H9 (cell line): Measurements from ENCODE around the gene ALKBH5. TPM values are rescaled to one million over a fixed set of nuclear protein-coding genes. Genes with fewer than 3 reads are reported as not detected.

Experiments used
- DNase-seq: peaks from one replicate; pipeline ENCODE4 v3.0.0-alpha.2; 2017
- H2AFZ ChIP-seq: one replicate; pipeline ENCODE4 v1.6.1; 2013; ENCODE audit warnings: mild to moderate bottlenecking, low read length, control low read depth, moderate library complexity
- H2AK5ac ChIP-seq: 2 replicates; pipeline ENCODE4 v1.6.1; 2013; ENCODE audit warnings: low read length, control low read depth, mixed read lengths; ENCODE audit not compliant: insufficient read length
- H2BK120ac ChIP-seq: one replicate; pipeline ENCODE4 v1.6.1; 2013; ENCODE audit warnings: low read depth, mild to moderate bottlenecking, low read length, control low read depth, inconsistent platforms; ENCODE audit not compliant: poor library complexity, severe bottlenecking
- H2BK12ac ChIP-seq: 2 replicates; pipeline ENCODE4 v1.6.1; 2013; ENCODE audit warnings: low read length, control low read depth, mixed read lengths, low read depth; ENCODE audit not compliant: insufficient read length
- H2BK15ac ChIP-seq: 2 replicates; pipeline ENCODE4 v1.6.1; 2013; ENCODE audit warnings: low read depth, low read length, control low read depth
- H2BK20ac ChIP-seq: one replicate; pipeline ENCODE4 v1.6.1; 2013; ENCODE audit warnings: low read depth, mild to moderate bottlenecking, low read length, control low read depth, inconsistent platforms; ENCODE audit not compliant: poor library complexity, severe bottlenecking
- H2BK5ac ChIP-seq: 2 replicates; pipeline ENCODE4 v1.6.1; 2013; ENCODE audit warnings: low read length, control low read depth, mixed read lengths; ENCODE audit not compliant: insufficient read length
- H3K14ac ChIP-seq: 2 replicates; pipeline ENCODE4 v1.6.1; 2013; ENCODE audit warnings: low read length, control low read depth; ENCODE audit not compliant: insufficient read depth
- H3K18ac ChIP-seq: 2 replicates; pipeline ENCODE4 v1.6.1; 2013; ENCODE audit warnings: low read depth, mild to moderate bottlenecking, mixed read lengths, low read length, control low read depth; ENCODE audit not compliant: insufficient read length
- H3K23ac ChIP-seq: 2 replicates; pipeline ENCODE4 v1.6.1; 2013; ENCODE audit warnings: low read length, control low read depth, mixed read lengths, low read depth; ENCODE audit not compliant: insufficient read length
- H3K23me2 ChIP-seq: 2 replicates; pipeline ENCODE4 v1.6.1; 2013; ENCODE audit warnings: low read depth, mild to moderate bottlenecking, mixed read lengths, low read length, control low read depth; ENCODE audit not compliant: insufficient read length, poor library complexity, severe bottlenecking
- H3K27ac ChIP-seq: 2 replicates; pipeline ENCODE4 v1.5.1; 2013; ENCODE audit warnings: low read length, control low read depth, mixed read lengths, low read depth; ENCODE audit not compliant: insufficient read length
- H3K27me3 ChIP-seq: 2 replicates; pipeline ENCODE4 v1.6.1; 2013; ENCODE audit warnings: low read length, control low read depth, inconsistent platforms; ENCODE audit not compliant: insufficient read depth
- H3K4ac ChIP-seq: 2 replicates; pipeline ENCODE4 v1.6.1; 2013; ENCODE audit warnings: low read depth, mild to moderate bottlenecking, control low read depth, inconsistent platforms, low read length, moderate library complexity
- H3K4me1 ChIP-seq: 2 replicates; pipeline ENCODE4 v1.6.1; 2013; ENCODE audit warnings: low read length, control low read depth, inconsistent platforms; ENCODE audit not compliant: insufficient read depth
- H3K4me2 ChIP-seq: 2 replicates; pipeline ENCODE4 v1.6.1; 2013; ENCODE audit warnings: low read length, control low read depth, mixed read lengths; ENCODE audit not compliant: insufficient read length, insufficient read depth
- H3K56ac ChIP-seq: 2 replicates; pipeline ENCODE4 v1.6.1; 2013; ENCODE audit warnings: low read depth, mild to moderate bottlenecking, mixed read lengths, low read length, control low read depth; ENCODE audit not compliant: insufficient read length
- H3K79me1 ChIP-seq: 2 replicates; pipeline ENCODE4 v1.6.1; 2013; ENCODE audit warnings: low read depth, mild to moderate bottlenecking, moderate library complexity, low read length, control low read depth, inconsistent platforms; ENCODE audit not compliant: insufficient read depth, poor library complexity, severe bottlenecking
- H3K79me2 ChIP-seq: 2 replicates; pipeline ENCODE4 v1.6.1; 2013; ENCODE audit warnings: low read length, control low read depth, inconsistent platforms; ENCODE audit not compliant: insufficient read depth
- H3K9ac ChIP-seq: 2 replicates; pipeline ENCODE4 v1.6.1; 2013; ENCODE audit warnings: low read length, control low read depth, mixed read lengths; ENCODE audit not compliant: insufficient read length; ENCODE audit errors: extremely low read depth
- H3K9me3 ChIP-seq: one replicate; pipeline ENCODE4 v1.6.1; 2013; ENCODE audit warnings: low read depth, low read length, inconsistent platforms; ENCODE audit not compliant: control insufficient read depth
- H3T11ph ChIP-seq: one replicate; pipeline ENCODE4 v1.6.1; 2013; ENCODE audit warnings: mild to moderate bottlenecking, low read length, control low read depth, inconsistent platforms
- H4K20me1 ChIP-seq: one replicate; pipeline ENCODE4 v1.6.1; 2013; ENCODE audit not compliant: control insufficient read depth, insufficient read length, insufficient read depth
- H4K5ac ChIP-seq: 2 replicates; pipeline ENCODE4 v1.6.1; 2013; ENCODE audit warnings: low read depth, mild to moderate bottlenecking, mixed read lengths, low read length, control low read depth; ENCODE audit not compliant: insufficient read length
- H4K8ac ChIP-seq: replicated peaks from 2 replicates; pipeline ENCODE4 v1.6.1; 2013; ENCODE audit warnings: low read length, control low read depth, mixed read lengths, low read depth; ENCODE audit not compliant: insufficient read length
- H4K91ac ChIP-seq: 2 replicates; pipeline ENCODE4 v1.6.1; 2013; ENCODE audit warnings: low read depth, mild to moderate bottlenecking, moderate library complexity, mixed read lengths, low read length, control low read depth; ENCODE audit not compliant: insufficient read length
- H3K27ac Mint-ChIP-seq, 3 experiments: 2 replicates in 2 of 3; 3 replicates in 1 of 3; pipeline ENCODE4 v1.8.0; 2020 to 2021; ENCODE audit warnings: mixed read lengths in 3 of 3, mild to moderate bottlenecking in 1 of 3, moderate library complexity in 1 of 3
- H3K27me3 Mint-ChIP-seq: 2 replicates; pipeline ENCODE4 v1.8.0; 2021; ENCODE audit warnings: low read depth, mild to moderate bottlenecking, moderate library complexity, mixed read lengths
- H3K36me3 Mint-ChIP-seq, 3 experiments: 2 replicates in 2 of 3; 3 replicates in 1 of 3; pipeline ENCODE4 v1.8.0; 2020 to 2021; ENCODE audit warnings: low read depth in 3 of 3, mixed read lengths in 3 of 3; ENCODE audit not compliant: insufficient read depth in 1 of 3
- H3K4me1 Mint-ChIP-seq, 2 experiments: 2 replicates each; pipeline ENCODE4 v1.8.0; 2020; ENCODE audit warnings: mixed read lengths in 2 of 2
- H3K4me3 Mint-ChIP-seq, 2 experiments: 2 replicates in 1 of 2; 3 replicates in 1 of 2; pipeline ENCODE4 v1.8.0; 2020 to 2021; ENCODE audit warnings: mild to moderate bottlenecking in 2 of 2, mixed read lengths in 2 of 2, moderate library complexity in 1 of 2
- H3K9me3 Mint-ChIP-seq, 2 experiments: 2 replicates in 1 of 2; 3 replicates in 1 of 2; pipeline ENCODE4 v1.8.0; 2020; ENCODE audit warnings: mild to moderate bottlenecking in 2 of 2, mixed read lengths in 2 of 2, moderate library complexity in 1 of 2
- CTCF ChIP-seq: fragments of 200-600 bp; sonication (generic); conservative IDR thresholded peaks from 3 replicates; pipeline ENCODE4 v1.8.0; 2021; ENCODE audit warnings: antibody characterized with exemption, mild to moderate bottlenecking
- WGBS: extraction: QIAGEN DNeasy Blood & Tissue Kit; methylation state at CpG from one replicate; pipeline ENCODE4 v1.1.7; 2013; ENCODE audit warnings: missing lambda C conversion rate, low lambda C conversion rate, mixed read lengths; ENCODE audit not compliant: insufficient read length; ENCODE audit errors: extremely low coverage; 5-methylcytosine and 5-hydroxymethylcytosine counted together
- total RNA-seq: library from RNA; stranded (reverse); gene quantifications from 2 replicates; pipeline ENCODE4 v1.2.1, GENCODE V29; 2021

ALKBH5 gene
- total RNA-seq, 1 experiment from 2014 or later = 89.8 TPM

DNA sequence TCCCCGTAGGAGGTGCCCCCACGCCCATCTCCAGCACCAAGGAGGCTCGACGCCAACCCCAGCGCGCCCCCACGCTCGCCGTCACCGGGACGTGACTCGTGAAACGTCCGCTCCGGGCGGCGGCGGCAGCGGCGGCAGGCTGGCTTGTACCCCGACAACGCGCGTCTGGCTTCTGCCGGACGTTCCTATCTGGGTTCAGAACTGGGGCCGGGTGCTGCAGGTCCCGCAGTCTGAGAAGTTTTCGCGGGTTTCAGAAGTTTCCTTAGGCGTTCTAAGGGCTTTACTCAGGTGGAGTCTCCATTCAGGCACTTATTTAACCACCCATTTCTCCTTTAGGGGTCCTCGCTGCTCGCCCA lies 672 bp upstream of the ALKBH5 start:
- peak overlapping the region; percentile 37 for H3K4me2 ChIP-seq
- H4K91ac ChIP-seq = no peak overlapping the region
- H3K4me1 ChIP-seq = peaks cover 9% of the 10 kb centered on the region; the same call in 1 of the 2 replicates
- H3K14ac ChIP-seq = peak overlapping the region; percentile 91
- Mint-ChIP-seq H3K4me3 (peak overlapping the region; percentile 92 to 95), H3K9me3 (no peaks in the 10 kb centered on the region; a peak in 1 of 5 replicates), H3K27me3 (no peaks in the 10 kb centered on the region), H3K36me3 (peaks cover 8 to 27% (median 14%) of the 10 kb centered on the region in 3 experiments; a peak in 6 of 7 replicates), H3K27ac (peak overlapping the region; percentile 99 to 100 (median 99)), H3K4me1 (peaks cover 45 to 49% of the 10 kb centered on the region in 2 experiments)
- H2BK12ac ChIP-seq = no peak overlapping the region
- peaks cover 33% of the 10 kb centered on the region; the same call in 1 of the 2 replicates for H3K79me2 ChIP-seq
- H2AFZ ChIP-seq = no peak overlapping the region
- H3K27ac ChIP-seq = peak overlapping the region; percentile 62
- no peak overlapping the region for H3K56ac ChIP-seq
- no peaks in the 10 kb centered on the region for H4K20me1 ChIP-seq
- H3K4ac ChIP-seq = no peak overlapping the region; the same call in 1 of the 2 replicates
- H3K23me2 ChIP-seq = peaks cover 21% of the 10 kb centered on the region
- TF ChIP-seq CTCF = no peak
- no peak overlapping the region for H4K8ac ChIP-seq
- DNase-seq = no peak
- peak overlapping the region; percentile 52 for H3K18ac ChIP-seq
- H2BK15ac ChIP-seq = no peak overlapping the region
- no peak overlapping the region for H3T11ph ChIP-seq
- H2BK5ac ChIP-seq = no peak overlapping the region
- no peak overlapping the region for H2BK120ac ChIP-seq
- no peaks in the 10 kb centered on the region for H3K9me3 ChIP-seq
- H3K23ac ChIP-seq = no peak overlapping the region
- no peak overlapping the region for H2AK5ac ChIP-seq
- WGBS = no CpG with 5 or more reads among the region's 33 CpGs
- H3K27me3 ChIP-seq = no peaks in the 10 kb centered on the region
- H2BK20ac ChIP-seq = no peak overlapping the region
- peak overlapping the region; percentile 68 for H3K9ac ChIP-seq
- peaks cover 7% of the 10 kb centered on the region for H3K79me1 ChIP-seq
- H4K5ac ChIP-seq = no peak overlapping the region
